HEK293 (cell line): ENCODE results near the gene LIMA1.

ENCODE experiments used
- KLF1 ChIP-seq: fragments of 450-650 bp; formaldehyde crosslinking; IDR thresholded peaks from 2 replicates; pipeline ENCODE4 v1.5.1; 2016; ENCODE audit warnings: missing biosample characterization, missing genetic modification characterization
- PRDM1 ChIP-seq: fragments of 450-650 bp; formaldehyde crosslinking; IDR thresholded peaks from 2 replicates; pipeline ENCODE4; 2016; ENCODE audit warnings: missing biosample characterization, missing genetic modification characterization
- RBAK ChIP-seq: fragments of 450-650 bp; formaldehyde crosslinking; IDR thresholded peaks from 2 replicates; pipeline ENCODE4 v1.5.1; 2016; ENCODE audit warnings: missing biosample characterization, missing genetic modification characterization
- ZBTB21 ChIP-seq: fragments of 450-650 bp; formaldehyde crosslinking; IDR thresholded peaks from 2 replicates; pipeline ENCODE4 v1.5.1; 2017; ENCODE audit warnings: missing biosample characterization, missing genetic modification characterization
- ZNF157 ChIP-seq: fragments of 450-650 bp; formaldehyde crosslinking; IDR thresholded peaks from 2 replicates; pipeline ENCODE4 v1.5.1; 2016; ENCODE audit warnings: missing biosample characterization, missing genetic modification characterization
- ZNF174 ChIP-seq: fragments of 450-650 bp; formaldehyde crosslinking; IDR thresholded peaks from 2 replicates; pipeline ENCODE4 v1.5.0; 2017; ENCODE audit warnings: missing biosample characterization, mild to moderate bottlenecking, missing genetic modification characterization
- ZNF214 ChIP-seq: fragments of 450-650 bp; formaldehyde crosslinking; IDR thresholded peaks from 2 replicates; pipeline ENCODE4 v1.5.1; 2017; ENCODE audit warnings: missing biosample characterization, mild to moderate bottlenecking, missing genetic modification characterization, borderline replicate concordance
- ZNF394 ChIP-seq: fragments of 450-650 bp; formaldehyde crosslinking; IDR thresholded peaks from 2 replicates; pipeline ENCODE4 v1.5.1; 2016; ENCODE audit warnings: missing biosample characterization, missing genetic modification characterization, mild to moderate bottlenecking, moderate library complexity, borderline replicate concordance
- ZSCAN23 ChIP-seq: fragments of 450-650 bp; formaldehyde crosslinking; IDR thresholded peaks from 2 replicates; pipeline ENCODE4 v1.5.1; 2016; ENCODE audit warnings: missing biosample characterization, missing genetic modification characterization
- TF ChIP-seq, protein P1 (sequence below): fragments of 450-650 bp; formaldehyde crosslinking; IDR thresholded peaks from 2 replicates; pipeline ENCODE4 v1.5.1; 2016; ENCODE audit warnings: missing biosample characterization, missing genetic modification characterization
- TF ChIP-seq, protein P2 (sequence below): fragments of 450-650 bp; formaldehyde crosslinking; IDR thresholded peaks from 2 replicates; pipeline ENCODE4 v1.5.1; 2016; ENCODE audit warnings: missing biosample characterization, missing genetic modification characterization
- TF ChIP-seq, protein P3 (sequence below): fragments of 450-650 bp; formaldehyde crosslinking; IDR thresholded peaks from 2 replicates; pipeline ENCODE4 v1.5.1; 2016; ENCODE audit warnings: missing biosample characterization, missing genetic modification characterization
- TF ChIP-seq, protein P4 (sequence below): fragments of 450-650 bp; formaldehyde crosslinking; IDR thresholded peaks from 2 replicates; pipeline ENCODE4 v1.5.1; 2016; ENCODE audit warnings: missing biosample characterization, missing genetic modification characterization
- TF ChIP-seq, protein P5 (sequence below): fragments of 450-650 bp; formaldehyde crosslinking; IDR thresholded peaks from 2 replicates; pipeline ENCODE4 v1.5.1; 2016; ENCODE audit warnings: missing biosample characterization, missing genetic modification characterization
- TF ChIP-seq, protein P6 (sequence below): fragments of 450-650 bp; formaldehyde crosslinking; IDR thresholded peaks from 2 replicates; pipeline ENCODE4 v1.5.1; 2017; ENCODE audit warnings: missing biosample characterization, missing genetic modification characterization
- TF ChIP-seq, protein P7 (sequence below): fragments of 450-650 bp; formaldehyde crosslinking; IDR thresholded peaks from 2 replicates; pipeline ENCODE4 v1.5.1; 2016; ENCODE audit warnings: missing biosample characterization, missing genetic modification characterization, borderline replicate concordance
- TF ChIP-seq, protein P8 (sequence below): fragments of 450-650 bp; formaldehyde crosslinking; IDR thresholded peaks from 2 replicates; pipeline ENCODE4 v1.5.1; 2016; ENCODE audit warnings: missing biosample characterization, missing genetic modification characterization, borderline replicate concordance

The LIMA1 gene

DNA sequence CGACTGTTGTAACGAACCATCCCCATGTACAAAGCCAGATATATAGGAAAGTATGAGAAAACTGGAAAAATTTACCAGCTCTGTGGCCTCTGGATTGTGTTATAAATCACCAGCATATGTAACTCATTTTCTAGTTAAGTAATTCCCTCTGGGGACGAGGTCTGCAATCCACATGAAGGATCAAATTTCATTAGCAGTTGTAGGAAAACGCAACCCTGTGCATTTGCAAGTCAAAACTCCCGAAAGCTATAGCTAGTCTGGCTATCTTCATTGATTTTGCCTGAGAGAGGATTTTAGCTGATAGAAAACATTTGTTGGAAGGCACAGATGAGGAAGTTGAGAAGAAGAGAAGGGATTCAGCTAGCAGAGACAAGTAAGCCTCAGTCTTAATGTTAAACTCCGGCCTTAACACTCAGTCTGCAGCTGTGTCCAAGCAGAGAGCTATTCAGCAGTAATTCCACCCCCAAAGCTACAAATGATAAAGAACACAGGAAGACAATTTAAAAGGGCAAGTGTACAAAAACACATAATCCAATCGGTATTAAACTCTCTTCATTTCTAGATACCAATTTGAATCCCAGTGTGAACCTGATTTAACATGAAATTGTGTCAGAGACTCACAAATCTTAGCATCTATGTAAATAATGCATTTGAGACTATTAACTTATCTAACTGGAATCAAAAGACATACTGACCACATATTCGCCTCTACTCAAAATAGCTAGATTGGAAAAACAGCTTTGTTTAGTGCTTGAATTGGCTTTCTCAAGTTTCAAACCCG lies 61.9 kb downstream of the LIMA1 start (continued):
- TF ChIP-seq ZNF157 (tag by site-specific recombination) (no peak), ZNF394 (no peak; the same call in 1 of the 2 replicates), ZSCAN23 (tag by site-specific recombination) (no peak), ZNF174 (tag by site-specific recombination) (no peak), ZNF214 (tag by site-specific recombination) (no peak), PRDM1 (tag by site-specific recombination) (peak; percentile 68), KLF1 (no peak), RBAK (tag by site-specific recombination) (no peak), ZBTB21 (peak; percentile 51; the same call in 1 of the 2 replicates)
- TF ChIP-seq, protein P1, sequence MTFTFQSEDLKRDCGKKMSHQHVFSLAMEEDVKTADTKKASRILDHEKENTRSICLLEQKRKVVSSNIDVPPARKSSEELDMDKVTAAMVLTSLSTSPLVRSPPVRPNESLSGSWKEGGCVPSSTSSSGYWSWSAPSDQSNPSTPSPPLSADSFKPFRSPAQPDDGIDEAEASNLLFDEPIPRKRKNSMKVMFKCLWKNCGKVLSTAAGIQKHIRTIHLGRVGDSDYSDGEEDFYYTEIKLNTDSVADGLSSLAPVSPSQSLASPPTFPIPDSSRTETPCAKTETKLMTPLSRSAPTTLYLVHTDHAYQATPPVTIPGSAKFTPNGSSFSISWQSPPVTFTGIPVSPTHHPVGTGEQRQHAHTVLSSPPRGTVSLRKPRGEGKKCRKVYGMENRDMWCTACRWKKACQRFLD (tag by site-specific recombination), result no peak
- TF ChIP-seq, protein P2, sequence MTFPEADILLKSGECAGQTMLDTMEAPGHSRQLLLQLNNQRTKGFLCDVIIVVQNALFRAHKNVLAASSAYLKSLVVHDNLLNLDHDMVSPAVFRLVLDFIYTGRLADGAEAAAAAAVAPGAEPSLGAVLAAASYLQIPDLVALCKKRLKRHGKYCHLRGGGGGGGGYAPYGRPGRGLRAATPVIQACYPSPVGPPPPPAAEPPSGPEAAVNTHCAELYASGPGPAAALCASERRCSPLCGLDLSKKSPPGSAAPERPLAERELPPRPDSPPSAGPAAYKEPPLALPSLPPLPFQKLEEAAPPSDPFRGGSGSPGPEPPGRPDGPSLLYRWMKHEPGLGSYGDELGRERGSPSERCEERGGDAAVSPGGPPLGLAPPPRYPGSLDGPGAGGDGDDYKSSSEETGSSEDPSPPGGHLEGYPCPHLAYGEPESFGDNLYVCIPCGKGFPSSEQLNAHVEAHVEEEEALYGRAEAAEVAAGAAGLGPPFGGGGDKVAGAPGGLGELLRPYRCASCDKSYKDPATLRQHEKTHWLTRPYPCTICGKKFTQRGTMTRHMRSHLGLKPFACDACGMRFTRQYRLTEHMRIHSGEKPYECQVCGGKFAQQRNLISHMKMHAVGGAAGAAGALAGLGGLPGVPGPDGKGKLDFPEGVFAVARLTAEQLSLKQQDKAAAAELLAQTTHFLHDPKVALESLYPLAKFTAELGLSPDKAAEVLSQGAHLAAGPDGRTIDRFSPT (tag by site-specific recombination), result peak; percentile 80
- TF ChIP-seq, protein P3, sequence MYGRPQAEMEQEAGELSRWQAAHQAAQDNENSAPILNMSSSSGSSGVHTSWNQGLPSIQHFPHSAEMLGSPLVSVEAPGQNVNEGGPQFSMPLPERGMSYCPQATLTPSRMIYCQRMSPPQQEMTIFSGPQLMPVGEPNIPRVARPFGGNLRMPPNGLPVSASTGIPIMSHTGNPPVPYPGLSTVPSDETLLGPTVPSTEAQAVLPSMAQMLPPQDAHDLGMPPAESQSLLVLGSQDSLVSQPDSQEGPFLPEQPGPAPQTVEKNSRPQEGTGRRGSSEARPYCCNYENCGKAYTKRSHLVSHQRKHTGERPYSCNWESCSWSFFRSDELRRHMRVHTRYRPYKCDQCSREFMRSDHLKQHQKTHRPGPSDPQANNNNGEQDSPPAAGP (tag by site-specific recombination), result peak; percentile 34; the same call in 1 of the 2 replicates
- TF ChIP-seq, protein P4, sequence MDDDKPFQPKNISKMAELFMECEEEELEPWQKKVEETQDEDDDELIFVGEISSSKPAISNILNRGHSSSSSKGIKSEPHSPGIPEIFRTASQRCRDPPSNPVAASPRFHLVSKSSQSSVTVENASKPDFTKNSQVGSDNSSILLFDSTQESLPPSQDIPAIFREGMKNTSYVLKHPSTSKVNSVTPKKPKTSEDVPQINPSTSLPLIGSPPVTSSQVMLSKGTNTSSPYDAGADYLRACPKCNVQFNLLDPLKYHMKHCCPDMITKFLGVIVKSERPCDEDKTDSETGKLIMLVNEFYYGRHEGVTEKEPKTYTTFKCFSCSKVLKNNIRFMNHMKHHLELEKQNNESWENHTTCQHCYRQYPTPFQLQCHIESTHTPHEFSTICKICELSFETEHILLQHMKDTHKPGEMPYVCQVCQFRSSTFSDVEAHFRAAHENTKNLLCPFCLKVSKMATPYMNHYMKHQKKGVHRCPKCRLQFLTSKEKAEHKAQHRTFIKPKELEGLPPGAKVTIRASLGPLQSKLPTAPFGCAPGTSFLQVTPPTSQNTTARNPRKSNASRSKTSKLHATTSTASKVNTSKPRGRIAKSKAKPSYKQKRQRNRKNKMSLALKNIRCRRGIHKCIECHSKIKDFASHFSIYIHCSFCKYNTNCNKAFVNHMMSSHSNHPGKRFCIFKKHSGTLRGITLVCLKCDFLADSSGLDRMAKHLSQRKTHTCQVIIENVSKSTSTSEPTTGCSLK (tag by site-specific recombination), result no peak
- TF ChIP-seq, protein P5, sequence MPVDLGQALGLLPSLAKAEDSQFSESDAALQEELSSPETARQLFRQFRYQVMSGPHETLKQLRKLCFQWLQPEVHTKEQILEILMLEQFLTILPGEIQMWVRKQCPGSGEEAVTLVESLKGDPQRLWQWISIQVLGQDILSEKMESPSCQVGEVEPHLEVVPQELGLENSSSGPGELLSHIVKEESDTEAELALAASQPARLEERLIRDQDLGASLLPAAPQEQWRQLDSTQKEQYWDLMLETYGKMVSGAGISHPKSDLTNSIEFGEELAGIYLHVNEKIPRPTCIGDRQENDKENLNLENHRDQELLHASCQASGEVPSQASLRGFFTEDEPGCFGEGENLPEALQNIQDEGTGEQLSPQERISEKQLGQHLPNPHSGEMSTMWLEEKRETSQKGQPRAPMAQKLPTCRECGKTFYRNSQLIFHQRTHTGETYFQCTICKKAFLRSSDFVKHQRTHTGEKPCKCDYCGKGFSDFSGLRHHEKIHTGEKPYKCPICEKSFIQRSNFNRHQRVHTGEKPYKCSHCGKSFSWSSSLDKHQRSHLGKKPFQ (tag by site-specific recombination), result peak; percentile 43; the same call in 1 of the 2 replicates
- TF ChIP-seq, protein P6, sequence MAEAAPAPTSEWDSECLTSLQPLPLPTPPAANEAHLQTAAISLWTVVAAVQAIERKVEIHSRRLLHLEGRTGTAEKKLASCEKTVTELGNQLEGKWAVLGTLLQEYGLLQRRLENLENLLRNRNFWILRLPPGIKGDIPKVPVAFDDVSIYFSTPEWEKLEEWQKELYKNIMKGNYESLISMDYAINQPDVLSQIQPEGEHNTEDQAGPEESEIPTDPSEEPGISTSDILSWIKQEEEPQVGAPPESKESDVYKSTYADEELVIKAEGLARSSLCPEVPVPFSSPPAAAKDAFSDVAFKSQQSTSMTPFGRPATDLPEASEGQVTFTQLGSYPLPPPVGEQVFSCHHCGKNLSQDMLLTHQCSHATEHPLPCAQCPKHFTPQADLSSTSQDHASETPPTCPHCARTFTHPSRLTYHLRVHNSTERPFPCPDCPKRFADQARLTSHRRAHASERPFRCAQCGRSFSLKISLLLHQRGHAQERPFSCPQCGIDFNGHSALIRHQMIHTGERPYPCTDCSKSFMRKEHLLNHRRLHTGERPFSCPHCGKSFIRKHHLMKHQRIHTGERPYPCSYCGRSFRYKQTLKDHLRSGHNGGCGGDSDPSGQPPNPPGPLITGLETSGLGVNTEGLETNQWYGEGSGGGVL (tag by site-specific recombination), result no peak
- TF ChIP-seq, protein P7, sequence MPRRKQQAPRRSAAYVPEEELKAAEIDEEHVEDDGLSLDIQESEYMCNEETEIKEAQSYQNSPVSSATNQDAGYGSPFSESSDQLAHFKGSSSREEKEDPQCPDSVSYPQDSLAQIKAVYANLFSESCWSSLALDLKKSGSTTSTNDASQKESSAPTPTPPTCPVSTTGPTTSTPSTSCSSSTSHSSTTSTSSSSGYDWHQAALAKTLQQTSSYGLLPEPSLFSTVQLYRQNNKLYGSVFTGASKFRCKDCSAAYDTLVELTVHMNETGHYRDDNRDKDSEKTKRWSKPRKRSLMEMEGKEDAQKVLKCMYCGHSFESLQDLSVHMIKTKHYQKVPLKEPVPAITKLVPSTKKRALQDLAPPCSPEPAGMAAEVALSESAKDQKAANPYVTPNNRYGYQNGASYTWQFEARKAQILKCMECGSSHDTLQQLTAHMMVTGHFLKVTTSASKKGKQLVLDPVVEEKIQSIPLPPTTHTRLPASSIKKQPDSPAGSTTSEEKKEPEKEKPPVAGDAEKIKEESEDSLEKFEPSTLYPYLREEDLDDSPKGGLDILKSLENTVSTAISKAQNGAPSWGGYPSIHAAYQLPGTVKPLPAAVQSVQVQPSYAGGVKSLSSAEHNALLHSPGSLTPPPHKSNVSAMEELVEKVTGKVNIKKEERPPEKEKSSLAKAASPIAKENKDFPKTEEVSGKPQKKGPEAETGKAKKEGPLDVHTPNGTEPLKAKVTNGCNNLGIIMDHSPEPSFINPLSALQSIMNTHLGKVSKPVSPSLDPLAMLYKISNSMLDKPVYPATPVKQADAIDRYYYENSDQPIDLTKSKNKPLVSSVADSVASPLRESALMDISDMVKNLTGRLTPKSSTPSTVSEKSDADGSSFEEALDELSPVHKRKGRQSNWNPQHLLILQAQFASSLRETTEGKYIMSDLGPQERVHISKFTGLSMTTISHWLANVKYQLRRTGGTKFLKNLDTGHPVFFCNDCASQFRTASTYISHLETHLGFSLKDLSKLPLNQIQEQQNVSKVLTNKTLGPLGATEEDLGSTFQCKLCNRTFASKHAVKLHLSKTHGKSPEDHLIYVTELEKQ (tag by site-specific recombination), result peak; percentile 71
- TF ChIP-seq, protein P8, sequence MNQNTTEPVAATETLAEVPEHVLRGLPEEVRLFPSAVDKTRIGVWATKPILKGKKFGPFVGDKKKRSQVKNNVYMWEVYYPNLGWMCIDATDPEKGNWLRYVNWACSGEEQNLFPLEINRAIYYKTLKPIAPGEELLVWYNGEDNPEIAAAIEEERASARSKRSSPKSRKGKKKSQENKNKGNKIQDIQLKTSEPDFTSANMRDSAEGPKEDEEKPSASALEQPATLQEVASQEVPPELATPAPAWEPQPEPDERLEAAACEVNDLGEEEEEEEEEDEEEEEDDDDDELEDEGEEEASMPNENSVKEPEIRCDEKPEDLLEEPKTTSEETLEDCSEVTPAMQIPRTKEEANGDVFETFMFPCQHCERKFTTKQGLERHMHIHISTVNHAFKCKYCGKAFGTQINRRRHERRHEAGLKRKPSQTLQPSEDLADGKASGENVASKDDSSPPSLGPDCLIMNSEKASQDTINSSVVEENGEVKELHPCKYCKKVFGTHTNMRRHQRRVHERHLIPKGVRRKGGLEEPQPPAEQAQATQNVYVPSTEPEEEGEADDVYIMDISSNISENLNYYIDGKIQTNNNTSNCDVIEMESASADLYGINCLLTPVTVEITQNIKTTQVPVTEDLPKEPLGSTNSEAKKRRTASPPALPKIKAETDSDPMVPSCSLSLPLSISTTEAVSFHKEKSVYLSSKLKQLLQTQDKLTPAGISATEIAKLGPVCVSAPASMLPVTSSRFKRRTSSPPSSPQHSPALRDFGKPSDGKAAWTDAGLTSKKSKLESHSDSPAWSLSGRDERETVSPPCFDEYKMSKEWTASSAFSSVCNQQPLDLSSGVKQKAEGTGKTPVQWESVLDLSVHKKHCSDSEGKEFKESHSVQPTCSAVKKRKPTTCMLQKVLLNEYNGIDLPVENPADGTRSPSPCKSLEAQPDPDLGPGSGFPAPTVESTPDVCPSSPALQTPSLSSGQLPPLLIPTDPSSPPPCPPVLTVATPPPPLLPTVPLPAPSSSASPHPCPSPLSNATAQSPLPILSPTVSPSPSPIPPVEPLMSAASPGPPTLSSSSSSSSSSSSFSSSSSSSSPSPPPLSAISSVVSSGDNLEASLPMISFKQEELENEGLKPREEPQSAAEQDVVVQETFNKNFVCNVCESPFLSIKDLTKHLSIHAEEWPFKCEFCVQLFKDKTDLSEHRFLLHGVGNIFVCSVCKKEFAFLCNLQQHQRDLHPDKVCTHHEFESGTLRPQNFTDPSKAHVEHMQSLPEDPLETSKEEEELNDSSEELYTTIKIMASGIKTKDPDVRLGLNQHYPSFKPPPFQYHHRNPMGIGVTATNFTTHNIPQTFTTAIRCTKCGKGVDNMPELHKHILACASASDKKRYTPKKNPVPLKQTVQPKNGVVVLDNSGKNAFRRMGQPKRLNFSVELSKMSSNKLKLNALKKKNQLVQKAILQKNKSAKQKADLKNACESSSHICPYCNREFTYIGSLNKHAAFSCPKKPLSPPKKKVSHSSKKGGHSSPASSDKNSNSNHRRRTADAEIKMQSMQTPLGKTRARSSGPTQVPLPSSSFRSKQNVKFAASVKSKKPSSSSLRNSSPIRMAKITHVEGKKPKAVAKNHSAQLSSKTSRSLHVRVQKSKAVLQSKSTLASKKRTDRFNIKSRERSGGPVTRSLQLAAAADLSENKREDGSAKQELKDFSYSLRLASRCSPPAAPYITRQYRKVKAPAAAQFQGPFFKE (tag by site-specific recombination), result no peak
